H9 (cell line): Measurements from ENCODE around the gene NTPCR. TPM values are rescaled to one million over a fixed set of nuclear protein-coding genes. Genes with fewer than 3 reads are reported as not detected.
A peak's percentile ranks its signal among the peaks of the same experiment; 100 is the strongest.

Experiments used
- DNase-seq: peaks from one replicate; pipeline ENCODE4 v3.0.0-alpha.2; 2017
- H2AFZ ChIP-seq: one replicate; pipeline ENCODE4 v1.6.1; 2013; ENCODE audit warnings: mild to moderate bottlenecking, low read length, control low read depth, moderate library complexity
- H2AK5ac ChIP-seq: 2 replicates; pipeline ENCODE4 v1.6.1; 2013; ENCODE audit warnings: low read length, control low read depth, mixed read lengths; ENCODE audit not compliant: insufficient read length
- H2BK120ac ChIP-seq: one replicate; pipeline ENCODE4 v1.6.1; 2013; ENCODE audit warnings: low read depth, mild to moderate bottlenecking, low read length, control low read depth, inconsistent platforms; ENCODE audit not compliant: poor library complexity, severe bottlenecking
- H2BK12ac ChIP-seq: 2 replicates; pipeline ENCODE4 v1.6.1; 2013; ENCODE audit warnings: low read length, control low read depth, mixed read lengths, low read depth; ENCODE audit not compliant: insufficient read length
- H2BK15ac ChIP-seq: 2 replicates; pipeline ENCODE4 v1.6.1; 2013; ENCODE audit warnings: low read depth, low read length, control low read depth
- H2BK20ac ChIP-seq: one replicate; pipeline ENCODE4 v1.6.1; 2013; ENCODE audit warnings: low read depth, mild to moderate bottlenecking, low read length, control low read depth, inconsistent platforms; ENCODE audit not compliant: poor library complexity, severe bottlenecking
- H2BK5ac ChIP-seq: 2 replicates; pipeline ENCODE4 v1.6.1; 2013; ENCODE audit warnings: low read length, control low read depth, mixed read lengths; ENCODE audit not compliant: insufficient read length
- H3K14ac ChIP-seq: 2 replicates; pipeline ENCODE4 v1.6.1; 2013; ENCODE audit warnings: low read length, control low read depth; ENCODE audit not compliant: insufficient read depth
- H3K18ac ChIP-seq: 2 replicates; pipeline ENCODE4 v1.6.1; 2013; ENCODE audit warnings: low read depth, mild to moderate bottlenecking, mixed read lengths, low read length, control low read depth; ENCODE audit not compliant: insufficient read length
- H3K23ac ChIP-seq: 2 replicates; pipeline ENCODE4 v1.6.1; 2013; ENCODE audit warnings: low read length, control low read depth, mixed read lengths, low read depth; ENCODE audit not compliant: insufficient read length
- H3K23me2 ChIP-seq: 2 replicates; pipeline ENCODE4 v1.6.1; 2013; ENCODE audit warnings: low read depth, mild to moderate bottlenecking, mixed read lengths, low read length, control low read depth; ENCODE audit not compliant: insufficient read length, poor library complexity, severe bottlenecking
- H3K27ac ChIP-seq: 2 replicates; pipeline ENCODE4 v1.5.1; 2013; ENCODE audit warnings: low read length, control low read depth, mixed read lengths, low read depth; ENCODE audit not compliant: insufficient read length
- H3K27me3 ChIP-seq: 2 replicates; pipeline ENCODE4 v1.6.1; 2013; ENCODE audit warnings: low read length, control low read depth, inconsistent platforms; ENCODE audit not compliant: insufficient read depth
- H3K4ac ChIP-seq: 2 replicates; pipeline ENCODE4 v1.6.1; 2013; ENCODE audit warnings: low read depth, mild to moderate bottlenecking, control low read depth, inconsistent platforms, low read length, moderate library complexity
- H3K4me1 ChIP-seq: 2 replicates; pipeline ENCODE4 v1.6.1; 2013; ENCODE audit warnings: low read length, control low read depth, inconsistent platforms; ENCODE audit not compliant: insufficient read depth
- H3K4me2 ChIP-seq: 2 replicates; pipeline ENCODE4 v1.6.1; 2013; ENCODE audit warnings: low read length, control low read depth, mixed read lengths; ENCODE audit not compliant: insufficient read length, insufficient read depth
- H3K56ac ChIP-seq: 2 replicates; pipeline ENCODE4 v1.6.1; 2013; ENCODE audit warnings: low read depth, mild to moderate bottlenecking, mixed read lengths, low read length, control low read depth; ENCODE audit not compliant: insufficient read length
- H3K79me1 ChIP-seq: 2 replicates; pipeline ENCODE4 v1.6.1; 2013; ENCODE audit warnings: low read depth, mild to moderate bottlenecking, moderate library complexity, low read length, control low read depth, inconsistent platforms; ENCODE audit not compliant: insufficient read depth, poor library complexity, severe bottlenecking
- H3K79me2 ChIP-seq: 2 replicates; pipeline ENCODE4 v1.6.1; 2013; ENCODE audit warnings: low read length, control low read depth, inconsistent platforms; ENCODE audit not compliant: insufficient read depth
- H3K9ac ChIP-seq: 2 replicates; pipeline ENCODE4 v1.6.1; 2013; ENCODE audit warnings: low read length, control low read depth, mixed read lengths; ENCODE audit not compliant: insufficient read length; ENCODE audit errors: extremely low read depth
- H3K9me3 ChIP-seq: one replicate; pipeline ENCODE4 v1.6.1; 2013; ENCODE audit warnings: low read depth, low read length, inconsistent platforms; ENCODE audit not compliant: control insufficient read depth
- H3T11ph ChIP-seq: one replicate; pipeline ENCODE4 v1.6.1; 2013; ENCODE audit warnings: mild to moderate bottlenecking, low read length, control low read depth, inconsistent platforms
- H4K20me1 ChIP-seq: one replicate; pipeline ENCODE4 v1.6.1; 2013; ENCODE audit not compliant: control insufficient read depth, insufficient read length, insufficient read depth
- H4K5ac ChIP-seq: 2 replicates; pipeline ENCODE4 v1.6.1; 2013; ENCODE audit warnings: low read depth, mild to moderate bottlenecking, mixed read lengths, low read length, control low read depth; ENCODE audit not compliant: insufficient read length
- H4K8ac ChIP-seq: replicated peaks from 2 replicates; pipeline ENCODE4 v1.6.1; 2013; ENCODE audit warnings: low read length, control low read depth, mixed read lengths, low read depth; ENCODE audit not compliant: insufficient read length
- H4K91ac ChIP-seq: 2 replicates; pipeline ENCODE4 v1.6.1; 2013; ENCODE audit warnings: low read depth, mild to moderate bottlenecking, moderate library complexity, mixed read lengths, low read length, control low read depth; ENCODE audit not compliant: insufficient read length
- H3K27ac Mint-ChIP-seq, 3 experiments: 2 replicates in 2 of 3; 3 replicates in 1 of 3; pipeline ENCODE4 v1.8.0; 2020 to 2021; ENCODE audit warnings: mixed read lengths in 3 of 3, mild to moderate bottlenecking in 1 of 3, moderate library complexity in 1 of 3
- H3K27me3 Mint-ChIP-seq: 2 replicates; pipeline ENCODE4 v1.8.0; 2021; ENCODE audit warnings: low read depth, mild to moderate bottlenecking, moderate library complexity, mixed read lengths
- H3K36me3 Mint-ChIP-seq, 3 experiments: 2 replicates in 2 of 3; 3 replicates in 1 of 3; pipeline ENCODE4 v1.8.0; 2020 to 2021; ENCODE audit warnings: low read depth in 3 of 3, mixed read lengths in 3 of 3; ENCODE audit not compliant: insufficient read depth in 1 of 3
- H3K4me1 Mint-ChIP-seq, 2 experiments: 2 replicates each; pipeline ENCODE4 v1.8.0; 2020; ENCODE audit warnings: mixed read lengths in 2 of 2
- H3K4me3 Mint-ChIP-seq, 2 experiments: 2 replicates in 1 of 2; 3 replicates in 1 of 2; pipeline ENCODE4 v1.8.0; 2020 to 2021; ENCODE audit warnings: mild to moderate bottlenecking in 2 of 2, mixed read lengths in 2 of 2, moderate library complexity in 1 of 2
- H3K9me3 Mint-ChIP-seq, 2 experiments: 2 replicates in 1 of 2; 3 replicates in 1 of 2; pipeline ENCODE4 v1.8.0; 2020; ENCODE audit warnings: mild to moderate bottlenecking in 2 of 2, mixed read lengths in 2 of 2, moderate library complexity in 1 of 2
- CTCF ChIP-seq: fragments of 200-600 bp; sonication (generic); conservative IDR thresholded peaks from 3 replicates; pipeline ENCODE4 v1.8.0; 2021; ENCODE audit warnings: antibody characterized with exemption, mild to moderate bottlenecking
- WGBS: extraction: QIAGEN DNeasy Blood & Tissue Kit; methylation state at CpG from one replicate; pipeline ENCODE4 v1.1.7; 2013; ENCODE audit warnings: missing lambda C conversion rate, low lambda C conversion rate, mixed read lengths; ENCODE audit not compliant: insufficient read length; ENCODE audit errors: extremely low coverage; 5-methylcytosine and 5-hydroxymethylcytosine counted together
- total RNA-seq: library from RNA; stranded (reverse); gene quantifications from 2 replicates; pipeline ENCODE4 v1.2.1, GENCODE V29; 2021

Gene NTPCR
- total RNA-seq, 1 experiment from 2014 or later: 87.4 TPM

DNA sequence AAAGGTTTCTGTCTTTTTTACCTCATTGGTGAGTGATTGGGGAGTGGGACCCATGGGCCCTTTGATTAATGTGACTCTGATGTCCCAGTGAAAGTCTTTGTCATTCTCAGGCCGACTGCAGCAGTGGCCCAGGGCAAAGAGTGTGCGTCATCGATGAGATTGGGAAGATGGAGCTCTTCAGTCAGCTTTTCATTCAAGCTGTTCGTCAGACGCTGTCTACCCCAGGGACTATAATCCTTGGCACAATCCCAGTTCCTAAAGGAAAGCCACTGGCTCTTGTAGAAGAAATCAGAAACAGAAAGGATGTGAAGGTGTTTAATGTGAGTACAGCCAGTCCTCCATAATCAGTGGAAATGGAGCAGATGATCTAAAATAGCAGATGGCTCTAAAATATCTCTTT is 19.4 kb downstream of the NTPCR start:
- Histone ChIP-seq H3K79me2 (no peaks in the 10 kb centered on the region; the same call in 1 of the 2 replicates), H3K79me1 (peaks cover 4% of the 10 kb centered on the region), H2BK15ac (no peak overlapping the region), H2AK5ac (no peak overlapping the region), H3K56ac (no peak overlapping the region), H2BK5ac (no peak overlapping the region), H3K4me2 (no peak overlapping the region), H4K20me1 (no peaks in the 10 kb centered on the region), H3K23ac (no peak overlapping the region), H3K9me3 (no peaks in the 10 kb centered on the region), H2BK120ac (no peak overlapping the region), H3K27ac (no peak overlapping the region), H4K8ac (no peak overlapping the region), H4K91ac (no peak overlapping the region), H3K9ac (no peak overlapping the region), H3T11ph (no peak overlapping the region), H3K4ac (no peak overlapping the region), H3K18ac (no peak overlapping the region), H2BK12ac (no peak overlapping the region), H2BK20ac (no peak overlapping the region), H3K14ac (no peak overlapping the region), H3K27me3 (no peaks in the 10 kb centered on the region), H3K4me1 (no peaks in the 10 kb centered on the region), H3K23me2 (no peaks in the 10 kb centered on the region), H2AFZ (no peak overlapping the region), H4K5ac (no peak overlapping the region)
- no CpG with 5 or more reads among the region's 5 CpGs for WGBS
- H3K27me3 Mint-ChIP-seq: no peaks in the 10 kb centered on the region
- H3K36me3 Mint-ChIP-seq: peaks cover 48 to 77% (median 74%) of the 10 kb centered on the region in 3 experiments
- TF ChIP-seq CTCF: no peak
- H3K9me3 Mint-ChIP-seq: peaks cover 4 to 12% of the 10 kb centered on the region in 2 experiments; a peak in 3 of 5 replicates
- no peak overlapping the region for H3K4me3 Mint-ChIP-seq
- no peaks in the 10 kb centered on the region; a peak in 1 of 4 replicates for H3K4me1 Mint-ChIP-seq
- DNase-seq: no peak
- peak overlapping the region in 1 of 3 experiments; percentile 70; a peak in 1 of 7 replicates for H3K27ac Mint-ChIP-seq
